HepG2 (cell line): ENCODE data around the gene ATP13A2. TPM values are rescaled to one million over a fixed set of nuclear protein-coding genes. Genes with fewer than 3 reads are reported as not detected.

ENCODE experiments used
- ATAC-seq: fragments of 200-7000 bp; cut with Tn5 transposase; 3 replicates; pipeline ENCODE4 v1.9.1; 2020; ENCODE audit warnings: mild to moderate bottlenecking, moderate library complexity
- BruUV-seq: library from RNA; stranded (reverse); fragments of 400-500 nt; replicated peaks from 2 replicates; lab custom pipeline; 2021; lab: Mats Ljungman, UMichigan
- CTCF ChIA-PET: fragments of 300-600 bp; formaldehyde crosslinking; extraction: SDS; loops from one replicate; lab custom pipeline; 2021; ENCODE audit warnings: low total read pairs, inconsistent platforms, low intra/inter-chr PET ratio; lab: Yijun Ruan, JAX
- POLR2A ChIA-PET: fragments of 350-600 bp; sonication (Branson Sonifier 250); formaldehyde crosslinking; loops from one replicate; lab custom pipeline; 2020; ENCODE audit warnings: antibody characterized with exemption, inconsistent platforms; lab: Yijun Ruan, JAX
- DNase-seq: peaks from one replicate; pipeline ENCODE4 v3.0.0-alpha.2; 2015; ENCODE audit warnings: low spot score
- FAIRE-seq: peaks from 3 replicates; lab custom pipeline; 2011; peaks lifted over from hg19 to GRCh38; lab: Jason Lieb, UNC
- H2AFZ ChIP-seq: one replicate; pipeline ENCODE4 v1.6.1; 2011; ENCODE audit warnings: low read length, inconsistent platforms
- H3K27ac ChIP-seq: fragments of 300-600 bp; 3 replicates; pipeline ENCODE4 v1.8.0; 2011; ENCODE audit warnings: mixed run types, mild to moderate bottlenecking, mixed read lengths, low read length, inconsistent platforms; ENCODE audit not compliant: insufficient read depth; ENCODE audit errors: extremely low read length
- H3K27me3 ChIP-seq, 2 experiments: fragments of 200-600 bp in 1 of 2; 2 replicates in 1 of 2; 3 replicates in 1 of 2; pipeline versions ENCODE4 v1.6.0 to v1.8.0; 2011; ENCODE audit warnings: low read length in 2 of 2, mild to moderate bottlenecking in 2 of 2, moderate library complexity in 2 of 2, inconsistent platforms in 1 of 2; ENCODE audit not compliant: insufficient read depth in 2 of 2, control insufficient read depth in 1 of 2
- H3K36me3 ChIP-seq, 2 experiments: fragments of 200-600 bp in 1 of 2; replicated peaks in 1 of 2; 2 replicates in 1 of 2; 3 replicates in 1 of 2; pipeline versions ENCODE4 v1.5.1 to v1.8.0; 2011; ENCODE audit warnings: low read length in 2 of 2, inconsistent platforms in 1 of 2; ENCODE audit not compliant: insufficient read depth in 2 of 2, control insufficient read depth in 1 of 2
- H3K4me1 ChIP-seq: 2 replicates; pipeline ENCODE4 v1.5.1; 2012; ENCODE audit warnings: low read length, inconsistent platforms; ENCODE audit not compliant: insufficient read depth
- H3K4me2 ChIP-seq: 2 replicates; pipeline ENCODE4 v1.6.0; 2011; ENCODE audit warnings: low read depth, low read length, inconsistent platforms
- H3K4me3 ChIP-seq, 3 experiments: fragments of 200-600 bp in 1 of 3; sonication (generic), shearing (Covaris generic) in 1 of 3; replicated peaks in 1 of 3; 2 replicates each; pipeline ENCODE4 v1.5.1; 2011 to 2016; ENCODE audit warnings: low read length in 3 of 3, inconsistent platforms in 2 of 3, low read depth in 2 of 3, mild to moderate bottlenecking in 2 of 3, control low read depth in 1 of 3, mixed read lengths in 1 of 3; ENCODE audit not compliant: insufficient read depth in 1 of 3
- H3K79me2 ChIP-seq: one replicate; pipeline ENCODE4 v1.6.1; 2011; ENCODE audit warnings: low read length, inconsistent platforms; ENCODE audit not compliant: insufficient read depth
- H3K9ac ChIP-seq: 2 replicates; pipeline ENCODE4 v1.6.0; 2011; ENCODE audit warnings: mild to moderate bottlenecking, low read depth, low read length, inconsistent platforms; ENCODE audit not compliant: insufficient read depth
- H3K9me3 ChIP-seq: 2 replicates; pipeline ENCODE4 v1.5.1; 2012; ENCODE audit warnings: mild to moderate bottlenecking, low read length
- H4K20me1 ChIP-seq: 2 replicates; pipeline ENCODE4 v1.6.0; 2011; ENCODE audit warnings: inconsistent platforms, mild to moderate bottlenecking, low read length, moderate library complexity; ENCODE audit not compliant: insufficient read depth
- CENPX ChIP-seq: sonication (generic); formaldehyde crosslinking; IDR thresholded peaks from 2 replicates; pipeline ENCODE4 v1.9.0; 2021; ENCODE audit warnings: mild to moderate bottlenecking, missing genetic modification reagents, moderate library complexity
- RARG ChIP-seq: sonication (generic); formaldehyde crosslinking; IDR thresholded peaks from 2 replicates; pipeline ENCODE4 v1.4.0; 2020; ENCODE audit warnings: low read depth, mild to moderate bottlenecking, missing genetic modification reagents
- ZMYM3 ChIP-seq: sonication (generic); formaldehyde crosslinking; IDR thresholded peaks from 2 replicates; pipeline ENCODE4 v1.5.1; 2020; ENCODE audit warnings: mild to moderate bottlenecking, missing genetic modification reagents
- ZNF232 ChIP-seq: sonication (generic); formaldehyde crosslinking; IDR thresholded peaks from 2 replicates; pipeline ENCODE4 v1.4.0; 2020; ENCODE audit warnings: missing genetic modification reagents, borderline replicate concordance
- ZNF501 ChIP-seq: sonication (generic); formaldehyde crosslinking; IDR thresholded peaks from 2 replicates; pipeline ENCODE4 v1.5.1; 2020; ENCODE audit warnings: mild to moderate bottlenecking, moderate library complexity, missing genetic modification reagents
- ZNF629 ChIP-seq: sonication (generic); formaldehyde crosslinking; conservative IDR thresholded peaks from 2 replicates; pipeline ENCODE4 v1.5.0; 2020; ENCODE audit warnings: missing genetic modification reagents
- WGBS: methylation state at CpG from one replicate; pipeline ENCODE4 v1.1.6; 2017; ENCODE audit warnings: low lambda C conversion rate; 5-methylcytosine and 5-hydroxymethylcytosine counted together
- in situ Hi-C: cut with HindIII; loops from 2 replicates; pipeline ENCODE4 v1.10.0; 2017; ENCODE audit warnings: low pct_unique_long_range_greater_than_20kb; ENCODE audit not compliant: extremely low pct_ligation_motif_present
- intact Hi-C: fragments of 100-400 bp; cut with micrococcal nuclease; formaldehyde crosslinking; loops from one replicate; pipeline ENCODE4 v1.10.0; 2022; ENCODE audit not compliant: unreplicated experiment
- polyA plus RNA-seq, 8 experiments: library from polyadenylated mRNA; depleted of rRNA in 3 of 8; stranded (reverse) in 7 of 8; unstranded in 1 of 8; fragments of >200 nt; fragmentation: Illumina TruSeq in 4 of 8; extraction: Trizol in 4 of 8; gene quantifications; 2 replicates each; pipeline versions ENCODE4 v1.2.1 to v1.2.3, GENCODE V29; 2011 to 2016; ENCODE audit warnings: low read depth in 4 of 8, missing spikeins in 1 of 8, mixed read lengths in 1 of 8; ENCODE audit not compliant: insufficient read depth in 1 of 8
- total RNA-seq, 5 experiments: library from RNA; depleted of rRNA; stranded (reverse); fragments of >200 nt; fragmentation: Illumina TruSeq; extraction: Trizol; gene quantifications; 2 replicates each; pipeline ENCODE4 v1.2.3, GENCODE V29; 2016; ENCODE audit warnings: low read depth in 1 of 5
- TF ChIP-seq, protein P1 (sequence below): sonication (generic); formaldehyde crosslinking; IDR thresholded peaks from 2 replicates; pipeline ENCODE4 v1.8.0; 2022; ENCODE audit warnings: missing genetic modification reagents, mild to moderate bottlenecking, borderline replicate concordance

ATP13A2 gene
- total and polyA plus RNA-seq, 2 of the 13 experiments (the other 11 are each of a cell fraction or from before 2014, with no cell fraction given), result 13.2 to 16.2 TPM

DNA sequence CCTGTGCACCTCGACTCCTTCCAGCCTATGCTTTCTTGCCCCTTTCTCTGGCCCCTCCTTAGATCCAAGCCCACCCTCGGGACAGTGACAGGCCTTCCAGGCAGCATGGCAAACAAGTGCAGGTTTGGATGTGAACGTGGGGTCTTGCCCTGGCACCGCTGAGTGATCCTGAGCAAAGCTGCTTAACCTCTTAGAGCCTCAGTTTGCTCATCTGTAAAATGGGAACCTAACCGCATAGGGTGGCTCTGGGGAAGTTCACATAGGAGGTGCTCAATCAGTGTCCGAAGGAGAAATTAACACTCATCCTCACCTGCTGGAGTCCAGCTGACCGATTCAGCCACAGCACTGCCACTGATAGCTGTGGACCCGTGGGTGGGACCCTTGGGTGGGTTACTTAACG, 38.5 kb downstream of the ATP13A2 start:
- intact Hi-C loops, result no loop called here
- TF ChIP-seq ZNF501 (CRISPR knock-in tag), result no peak
- TF ChIP-seq ZMYM3 (CRISPR knock-in tag), result peak; percentile 49; the same call in 1 of the 2 replicates
- peak; percentile 92 for TF ChIP-seq ZNF629 (CRISPR knock-in tag)
- no peak for TF ChIP-seq RARG (CRISPR knock-in tag)
- TF ChIP-seq, protein P1, sequence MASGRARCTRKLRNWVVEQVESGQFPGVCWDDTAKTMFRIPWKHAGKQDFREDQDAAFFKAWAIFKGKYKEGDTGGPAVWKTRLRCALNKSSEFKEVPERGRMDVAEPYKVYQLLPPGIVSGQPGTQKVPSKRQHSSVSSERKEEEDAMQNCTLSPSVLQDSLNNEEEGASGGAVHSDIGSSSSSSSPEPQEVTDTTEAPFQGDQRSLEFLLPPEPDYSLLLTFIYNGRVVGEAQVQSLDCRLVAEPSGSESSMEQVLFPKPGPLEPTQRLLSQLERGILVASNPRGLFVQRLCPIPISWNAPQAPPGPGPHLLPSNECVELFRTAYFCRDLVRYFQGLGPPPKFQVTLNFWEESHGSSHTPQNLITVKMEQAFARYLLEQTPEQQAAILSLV, result no peak
- TF ChIP-seq ZNF232 (CRISPR knock-in tag), result no peak
- TF ChIP-seq CENPX (CRISPR knock-in tag), result no peak
- Histone ChIP-seq H2AFZ (no peak overlapping the region), H3K9ac (no peak overlapping the region), H3K79me2 (no peaks in the 10 kb centered on the region), H3K4me3 (no peak overlapping the region), H3K4me2 (no peak overlapping the region), H3K36me3 (no peaks in the 10 kb centered on the region), H3K27ac (no peak overlapping the region), H3K4me1 (0 out of 2 replicates have a peak, but pooled peaks cover 2% of the 10 kb centered on the region), H3K9me3 (no peaks in the 10 kb centered on the region), H3K27me3 (peaks cover 1 to 4% of the 10 kb centered on the region in 2 experiments; a peak in 3 of 5 replicates), H4K20me1 (no peaks in the 10 kb centered on the region; the same call in 1 of the 2 replicates)
- POLR2A ChIA-PET, result no interaction called here
- FAIRE-seq (no peak), DNase-seq (no peak), ATAC-seq (no peak)
- no TSS peak for BruUV-seq
- in situ Hi-C loops, result loop anchor here (25.0 kb wide), 1 partner anchor 264 kb away; the partner anchor contains the start of gene PADI3
- CTCF ChIA-PET, result no interaction called here
- no CpG with 5 or more reads among the region's 9 CpGs for WGBS
